IMR-90 (cell line): ENCODE measurements around the gene CLDN6. TPM values are rescaled to one million over a fixed set of nuclear protein-coding genes. Genes with fewer than 3 reads are reported as not detected.
A peak's percentile ranks its signal among the peaks of the same experiment; 100 is the strongest.

ENCODE experiments used
- ATAC-seq: fragments of 200-7000 bp; cut with Tn5 transposase; 2 replicates; pipeline ENCODE4 v1.9.1; 2020; ENCODE audit warnings: low read depth, mild to moderate bottlenecking, moderate library complexity
- BruUV-seq: library from RNA; stranded (reverse); fragments of 400-500 nt; replicated peaks from 2 replicates; lab custom pipeline; 2021; lab: Mats Ljungman, UMichigan
- CTCF ChIA-PET: fragments of 300-600 bp; formaldehyde crosslinking; extraction: SDS; loops from one replicate; lab custom pipeline; 2021; ENCODE audit warnings: antibody characterized with exemption; lab: Yijun Ruan, JAX
- POLR2A ChIA-PET: fragments of 300-600 bp; sonication (Branson Sonifier 250); formaldehyde crosslinking; loops from one replicate; lab custom pipeline; 2022; ENCODE audit warnings: antibody characterized with exemption; ENCODE audit not compliant: unreplicated experiment; lab: Charles Lee
- DNase-seq: peaks from one replicate; pipeline ENCODE4 v3.0.0; 2013
- H2AFZ ChIP-seq: replicated peaks from 2 replicates; pipeline ENCODE3; 2013; ENCODE audit warnings: low read length, mild to moderate bottlenecking; ENCODE audit not compliant: poor library complexity
- H2AK5ac ChIP-seq: 2 replicates; pipeline ENCODE4 v1.6.1; 2013; ENCODE audit warnings: low read depth, low read length, inconsistent platforms
- H2AK9ac ChIP-seq: replicated peaks from 2 replicates; pipeline ENCODE3; 2013; ENCODE audit warnings: mild to moderate bottlenecking, low read depth, low read length, moderate library complexity; ENCODE audit not compliant: poor library complexity
- H2BK120ac ChIP-seq: 2 replicates; pipeline ENCODE4 v1.6.1; 2013; ENCODE audit warnings: low read depth, low read length, inconsistent platforms
- H2BK15ac ChIP-seq: 3 replicates; pipeline ENCODE4 v1.6.1; 2013; ENCODE audit warnings: low read depth, low read length, inconsistent platforms
- H2BK20ac ChIP-seq: 2 replicates; pipeline ENCODE4 v1.6.1; 2013; ENCODE audit warnings: low read depth, mild to moderate bottlenecking, inconsistent platforms, low read length, moderate library complexity
- H2BK5ac ChIP-seq: 2 replicates; pipeline ENCODE4 v1.6.1; 2013; ENCODE audit warnings: mild to moderate bottlenecking, low read depth, low read length, inconsistent platforms; ENCODE audit not compliant: poor library complexity, severe bottlenecking
- H3K14ac ChIP-seq: replicated peaks from 2 replicates; pipeline ENCODE4 v1.6.1; 2013; ENCODE audit warnings: low read depth, low read length, inconsistent platforms
- H3K18ac ChIP-seq: 2 replicates; pipeline ENCODE4 v1.6.1; 2013; ENCODE audit warnings: low read depth, low read length, control low read depth
- H3K23ac ChIP-seq: 2 replicates; pipeline ENCODE4 v1.6.1; 2013; ENCODE audit warnings: low read depth, low read length, inconsistent platforms
- H3K27ac ChIP-seq: 2 replicates; pipeline ENCODE4 v1.5.1; 2013; ENCODE audit warnings: mild to moderate bottlenecking, control low read depth, low read length; ENCODE audit not compliant: insufficient read depth
- H3K27me3 ChIP-seq: 2 replicates; pipeline ENCODE4 v1.6.1; 2013; ENCODE audit warnings: low read length; ENCODE audit not compliant: control insufficient read depth, insufficient read depth
- H3K36me3 ChIP-seq: 2 replicates; pipeline ENCODE4 v1.6.1; 2013; ENCODE audit warnings: low read length, mixed read lengths; ENCODE audit not compliant: control insufficient read depth, insufficient read depth
- H3K4ac ChIP-seq: 2 replicates; pipeline ENCODE4 v1.6.1; 2013; ENCODE audit warnings: low read depth, low read length, inconsistent platforms
- H3K4me1 ChIP-seq: 2 replicates; pipeline ENCODE4 v1.6.1; 2013; ENCODE audit warnings: low read length, mixed read lengths; ENCODE audit not compliant: control insufficient read depth, insufficient read depth
- H3K4me2 ChIP-seq: 2 replicates; pipeline ENCODE4 v1.6.1; 2013; ENCODE audit warnings: low read depth, mild to moderate bottlenecking, control low read depth, low read length, moderate library complexity
- H3K4me3 ChIP-seq: 2 replicates; pipeline ENCODE4 v1.5.1; 2013; ENCODE audit warnings: low read depth, mild to moderate bottlenecking, control low read depth, low read length, moderate library complexity; ENCODE audit not compliant: insufficient read depth
- H3K56ac ChIP-seq: 2 replicates; pipeline ENCODE4 v1.6.1; 2013; ENCODE audit warnings: low read length, inconsistent platforms; ENCODE audit not compliant: insufficient read depth; ENCODE audit errors: extremely low read depth
- H3K79me1 ChIP-seq, 2 experiments: 2 replicates each; pipeline ENCODE4 v1.6.1; 2013; ENCODE audit warnings: low read length in 2 of 2, inconsistent platforms in 1 of 2, low read depth in 1 of 2
- H3K9ac ChIP-seq: 2 replicates; pipeline ENCODE4 v1.6.1; 2013; ENCODE audit warnings: low read depth, low read length, control low read depth
- H3K9me1 ChIP-seq: 2 replicates; pipeline ENCODE4 v1.6.1; 2013; ENCODE audit warnings: low read length, inconsistent platforms; ENCODE audit not compliant: insufficient read depth
- H3K9me3 ChIP-seq: 2 replicates; pipeline ENCODE4 v1.6.1; 2013; ENCODE audit warnings: low read length; ENCODE audit not compliant: control insufficient read depth, insufficient read depth
- H4K20me1 ChIP-seq: 2 replicates; pipeline ENCODE4 v1.6.1; 2013; ENCODE audit warnings: low read length, inconsistent platforms; ENCODE audit not compliant: insufficient read depth
- H4K5ac ChIP-seq: 2 replicates; pipeline ENCODE4 v1.6.1; 2013; ENCODE audit warnings: mild to moderate bottlenecking, low read depth, low read length, control low read depth
- H4K8ac ChIP-seq, 2 experiments: 2 replicates each; pipeline ENCODE4 v1.6.1; 2013; ENCODE audit warnings: low read depth in 2 of 2, low read length in 2 of 2, control low read depth in 1 of 2, inconsistent platforms in 1 of 2
- H4K91ac ChIP-seq: 2 replicates; pipeline ENCODE4 v1.6.1; 2013; ENCODE audit warnings: low read depth, low read length, inconsistent platforms; ENCODE audit not compliant: insufficient read depth
- CEBPB ChIP-seq: IDR thresholded peaks from 2 replicates; pipeline ENCODE4 v1.6.1; 2012; ENCODE audit warnings: low read depth, low read length, improper control_type of control experiment
- CHD1 ChIP-seq: IDR thresholded peaks from 2 replicates; pipeline ENCODE4 v1.6.1; 2012; ENCODE audit warnings: low read depth, low read length, improper control_type of control experiment
- FOS ChIP-seq: fragments of 150-350 bp; IDR thresholded peaks from 2 replicates; pipeline ENCODE4 v1.6.1; 2016; ENCODE audit warnings: low read depth, low read length
- MAZ ChIP-seq: IDR thresholded peaks from 2 replicates; pipeline ENCODE4 v1.6.1; 2012; ENCODE audit warnings: low read depth, mild to moderate bottlenecking, low read length, improper control_type of control experiment, moderate library complexity, borderline replicate concordance
- POLR2A ChIP-seq: IDR thresholded peaks from 2 replicates; pipeline ENCODE4 v1.6.1; 2012; ENCODE audit warnings: mild to moderate bottlenecking, low read depth, low read length
- RAD21 ChIP-seq: IDR thresholded peaks from 2 replicates; pipeline ENCODE4 v1.6.1; 2012; ENCODE audit warnings: low read length, improper control_type of control experiment
- RCOR1 ChIP-seq: IDR thresholded peaks from 2 replicates; pipeline ENCODE4 v1.6.1; 2012; ENCODE audit warnings: mild to moderate bottlenecking, low read length, improper control_type of control experiment; ENCODE audit not compliant: insufficient replicate concordance
- RFX5 ChIP-seq: IDR thresholded peaks from 2 replicates; pipeline ENCODE4 v1.8.0; 2012; ENCODE audit warnings: low read depth, mild to moderate bottlenecking, low read length, moderate library complexity
- WGBS, 2 experiments: methylation state at CpG; one replicate each; pipeline versions ENCODE4 v1.1.5 to v1.1.7; 2013; ENCODE audit warnings: missing lambda C conversion rate in 2 of 2; ENCODE audit not compliant: insufficient read length in 1 of 2; ENCODE audit errors: extremely low coverage in 2 of 2; 5-methylcytosine and 5-hydroxymethylcytosine counted together
- dilution Hi-C: fragments of 300-500 bp; cut with HindIII; formaldehyde crosslinking; loops from one replicate; pipeline ENCODE4 v1.14.3; 2018; ENCODE audit warnings: low sequenced_read_pairs; ENCODE audit not compliant: unreplicated experiment
- in situ Hi-C: fragments of 300-500 bp; cut with MboI; formaldehyde crosslinking; loops from 3 replicates; pipeline ENCODE4 v1.14.3; 2019; ENCODE audit warnings: low sequenced_read_pairs, inconsistent platforms, mixed read lengths
- intact Hi-C: fragments of 100-400 bp; cut with micrococcal nuclease; formaldehyde crosslinking; loops from 2 replicates; pipeline ENCODE4 v1.10.0; 2022
- polyA plus RNA-seq, 3 experiments: library from polyadenylated mRNA; depleted of rRNA; stranded (reverse); fragments of >200 nt; gene quantifications; 2 replicates each; pipeline ENCODE4 v1.2.3, GENCODE V29; 2012; ENCODE audit warnings: low replicate concordance in 1 of 3
- total RNA-seq: library from RNA; depleted of rRNA; stranded (reverse); fragments of >200 nt; gene quantifications from 2 replicates; pipeline ENCODE4 v1.2.3, GENCODE V29; 2012
- TF ChIP-seq, protein P1 (sequence below): fragments of 150-350 bp; IDR thresholded peaks from 2 replicates; pipeline ENCODE4 v1.6.1; 2017; ENCODE audit warnings: mild to moderate bottlenecking, antibody characterized with exemption, low read length, low read depth
- TF ChIP-seq, protein P2 (sequence below): conservative IDR thresholded peaks from 2 replicates; pipeline ENCODE4 v1.5.1; 2012; ENCODE audit warnings: mild to moderate bottlenecking, low read depth, low read length, improper control_type of control experiment

The CLDN6 gene
- total and polyA plus RNA-seq, 2 of the 4 experiments (the other 2 are of a cell fraction): 0.14 TPM; not detected in 1

DNA sequence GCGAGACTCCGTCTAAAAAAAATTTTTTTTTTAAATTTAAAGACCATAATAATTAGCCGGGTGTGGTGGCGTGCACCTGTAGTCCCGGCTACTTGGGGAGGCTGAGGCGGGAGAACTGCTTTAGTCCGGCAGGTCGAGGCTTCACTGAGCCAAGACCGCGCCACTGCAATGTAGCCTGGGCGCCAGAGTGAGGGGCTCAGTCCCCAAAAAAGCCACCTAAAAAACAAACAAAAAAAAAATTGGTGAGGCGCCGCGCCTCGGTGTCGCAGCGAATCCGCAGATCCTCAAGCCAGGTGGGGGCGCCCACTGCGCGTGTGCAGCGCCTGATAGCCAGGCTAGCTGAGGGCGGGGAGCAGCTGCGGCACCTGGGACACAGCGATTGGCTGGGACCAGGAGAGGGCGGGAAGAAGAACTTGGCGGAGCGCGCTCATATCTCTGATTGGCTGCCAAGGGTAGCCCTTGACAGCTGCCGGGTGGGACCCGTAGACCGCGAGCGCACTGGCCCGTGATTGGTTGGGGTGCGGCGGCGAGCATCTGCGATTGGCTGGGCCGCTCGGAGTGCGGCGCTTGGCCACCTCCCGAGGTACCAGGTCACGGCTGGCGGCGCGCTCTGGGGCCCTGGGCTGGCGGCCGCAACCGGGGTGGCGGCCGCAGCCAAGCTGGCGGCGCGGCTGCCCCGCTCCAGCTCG, 14.3 kb downstream of the CLDN6 start:
- Histone ChIP-seq H2AFZ (peak overlapping the region; percentile 72), H3K4me2 (no peak overlapping the region)

More for the DNA sequence above, 14.3 kb downstream of the CLDN6 start:
- Histone ChIP-seq H2BK15ac (no peak overlapping the region), H3K9me1 (no peaks in the 10 kb centered on the region), H3K27ac (no peak overlapping the region), H3K9ac (no peak overlapping the region), H2BK5ac (no peak overlapping the region), H4K20me1 (no peaks in the 10 kb centered on the region), H3K4me1 (no peaks in the 10 kb centered on the region), H2BK20ac (no peak overlapping the region), H3K9me3 (no peaks in the 10 kb centered on the region), H2AK5ac (no peak overlapping the region), H3K14ac (no peak overlapping the region), H3K56ac (no peak overlapping the region), H3K18ac (no peak overlapping the region), H4K8ac (no peak overlapping the region), H3K4ac (no peak overlapping the region), H3K79me1 (no peaks in the 10 kb centered on the region), H2BK120ac (no peak overlapping the region), H3K4me3 (0 out of 2 replicates have a peak overlapping the region, but pooled peaks have one; percentile 19), H4K5ac (no peak overlapping the region), H3K27me3 (peaks cover 39% of the 10 kb centered on the region), H3K23ac (no peak overlapping the region), H4K91ac (no peak overlapping the region), H3K36me3 (no peaks in the 10 kb centered on the region), H2AK9ac (no peak overlapping the region)
- ATAC-seq: peak; percentile 99
- 2% methylated on average over 26 of the region's 58 CpGs; no CpG with 5 or more reads in 1 of the 2 experiments for WGBS, 2 experiments
- dilution Hi-C loops: no loop called here
- intact Hi-C loops: no loop called here
- ChIA-PET CTCF (interaction anchor here (0.5 to 1.3 kb wide), 9 partner anchors 9 to 93 kb away, joined by 3 to 12 read pairs (median 3); no protein-coding TSS in a partner anchor), POLR2A (no interaction called here)
- BruUV-seq: no TSS peak
- no peak for TF ChIP-seq RFX5
- TF ChIP-seq MAZ: peak; percentile 58; the same call in 1 of the 2 replicates
- peak; percentile 37 for TF ChIP-seq RCOR1
- TF ChIP-seq CHD1: no peak
- TF ChIP-seq, protein P1, sequence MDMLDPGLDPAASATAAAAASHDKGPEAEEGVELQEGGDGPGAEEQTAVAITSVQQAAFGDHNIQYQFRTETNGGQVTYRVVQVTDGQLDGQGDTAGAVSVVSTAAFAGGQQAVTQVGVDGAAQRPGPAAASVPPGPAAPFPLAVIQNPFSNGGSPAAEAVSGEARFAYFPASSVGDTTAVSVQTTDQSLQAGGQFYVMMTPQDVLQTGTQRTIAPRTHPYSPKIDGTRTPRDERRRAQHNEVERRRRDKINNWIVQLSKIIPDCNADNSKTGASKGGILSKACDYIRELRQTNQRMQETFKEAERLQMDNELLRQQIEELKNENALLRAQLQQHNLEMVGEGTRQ: peak; percentile 51
- TF ChIP-seq FOS: peak; percentile 75; the same call in 1 of the 2 replicates
- no peak for TF ChIP-seq CEBPB
- peak; percentile 56 for TF ChIP-seq RAD21
- TF ChIP-seq, protein P2, sequence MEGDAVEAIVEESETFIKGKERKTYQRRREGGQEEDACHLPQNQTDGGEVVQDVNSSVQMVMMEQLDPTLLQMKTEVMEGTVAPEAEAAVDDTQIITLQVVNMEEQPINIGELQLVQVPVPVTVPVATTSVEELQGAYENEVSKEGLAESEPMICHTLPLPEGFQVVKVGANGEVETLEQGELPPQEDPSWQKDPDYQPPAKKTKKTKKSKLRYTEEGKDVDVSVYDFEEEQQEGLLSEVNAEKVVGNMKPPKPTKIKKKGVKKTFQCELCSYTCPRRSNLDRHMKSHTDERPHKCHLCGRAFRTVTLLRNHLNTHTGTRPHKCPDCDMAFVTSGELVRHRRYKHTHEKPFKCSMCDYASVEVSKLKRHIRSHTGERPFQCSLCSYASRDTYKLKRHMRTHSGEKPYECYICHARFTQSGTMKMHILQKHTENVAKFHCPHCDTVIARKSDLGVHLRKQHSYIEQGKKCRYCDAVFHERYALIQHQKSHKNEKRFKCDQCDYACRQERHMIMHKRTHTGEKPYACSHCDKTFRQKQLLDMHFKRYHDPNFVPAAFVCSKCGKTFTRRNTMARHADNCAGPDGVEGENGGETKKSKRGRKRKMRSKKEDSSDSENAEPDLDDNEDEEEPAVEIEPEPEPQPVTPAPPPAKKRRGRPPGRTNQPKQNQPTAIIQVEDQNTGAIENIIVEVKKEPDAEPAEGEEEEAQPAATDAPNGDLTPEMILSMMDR: peak; percentile 54
- TF ChIP-seq POLR2A: no peak
- in situ Hi-C loops: no loop called here
- DNase-seq: peak; percentile 98
